GM23248 (cell line): ENCODE data around the gene SLC25A22. TPM values are rescaled to one million over a fixed set of nuclear protein-coding genes. Genes with fewer than 3 reads are reported as not detected.

Experiments used
- DNase-seq: peaks from one replicate; pipeline ENCODE4 v3.0.0-alpha.2; 2015
- H2AFZ ChIP-seq: fragments of 200-600 bp; sonication (generic); 2 replicates; pipeline ENCODE4 v1.6.1; 2016; ENCODE audit warnings: antibody characterized with exemption
- H3F3A ChIP-seq: fragments of 200-600 bp; sonication (generic); 2 replicates; pipeline ENCODE4 v1.6.1; 2016; ENCODE audit warnings: mild to moderate bottlenecking, antibody characterized with exemption, mixed run types; ENCODE audit not compliant: insufficient read depth
- H3K27ac ChIP-seq: fragments of 200-600 bp; sonication (generic); 2 replicates; pipeline ENCODE4 v1.5.1; 2016; ENCODE audit warnings: mild to moderate bottlenecking
- H3K27me3 ChIP-seq: fragments of 200-600 bp; sonication (generic); replicated peaks from 2 replicates; pipeline ENCODE4 v1.6.1; 2016; ENCODE audit warnings: mild to moderate bottlenecking; ENCODE audit not compliant: insufficient read depth
- H3K36me3 ChIP-seq: fragments of 200-600 bp; sonication (generic); 2 replicates; pipeline ENCODE4 v1.6.1; 2016; ENCODE audit warnings: low read depth, mild to moderate bottlenecking
- H3K4me1 ChIP-seq: fragments of 200-600 bp; sonication (generic); 2 replicates; pipeline ENCODE4 v1.6.1; 2016; ENCODE audit warnings: mild to moderate bottlenecking; ENCODE audit not compliant: insufficient read depth
- H3K4me2 ChIP-seq: fragments of 200-600 bp; sonication (generic); one replicate; pipeline ENCODE4 v1.6.1; 2016; ENCODE audit warnings: mild to moderate bottlenecking; ENCODE audit not compliant: unreplicated experiment
- H3K4me3 ChIP-seq: fragments of 200-600 bp; sonication (generic); 2 replicates; pipeline ENCODE4 v1.5.1; 2016; ENCODE audit warnings: mild to moderate bottlenecking
- H3K79me2 ChIP-seq: fragments of 200-600 bp; sonication (generic); 2 replicates; pipeline ENCODE4 v1.6.1; 2016; ENCODE audit warnings: mild to moderate bottlenecking; ENCODE audit not compliant: insufficient read depth
- H3K9ac ChIP-seq: fragments of 200-600 bp; sonication (generic); 2 replicates; pipeline ENCODE4 v1.6.1; 2016; ENCODE audit warnings: mild to moderate bottlenecking
- H3K9me2 ChIP-seq: fragments of 200-600 bp; sonication (generic); 2 replicates; pipeline ENCODE4 v1.6.1; 2016; ENCODE audit warnings: mixed run types, mild to moderate bottlenecking, moderate library complexity; ENCODE audit not compliant: insufficient read depth
- H3K9me3 ChIP-seq: fragments of 200-600 bp; sonication (generic); one replicate; pipeline ENCODE4 v1.6.1; 2017; ENCODE audit warnings: low read depth
- H4K20me1 ChIP-seq: fragments of 200-600 bp; sonication (generic); 2 replicates; pipeline ENCODE4 v1.6.0; 2016; ENCODE audit not compliant: insufficient read depth
- EZH2 ChIP-seq: fragments of 200-600 bp; sonication (generic); IDR thresholded peaks from 2 replicates; pipeline ENCODE4 v1.6.1; 2018; ENCODE audit warnings: antibody characterized with exemption, mild to moderate bottlenecking; ENCODE audit not compliant: insufficient read depth, poor library complexity, severe bottlenecking
- EZH2phosphoT487 ChIP-seq: fragments of 200-600 bp; sonication (generic); IDR thresholded peaks from 2 replicates; pipeline ENCODE4 v1.6.1; 2018; ENCODE audit warnings: antibody characterized with exemption, moderate library complexity, mild to moderate bottlenecking, low read depth; ENCODE audit not compliant: insufficient read depth
- WGBS, 2 experiments: methylation state at CpG; one replicate each; pipeline ENCODE4 v1.1.6; 2015 to 2017; ENCODE audit warnings: low lambda C conversion rate in 2 of 2, low coverage in 1 of 2; ENCODE audit errors: missing lambda C conversion rate in 2 of 2; 5-methylcytosine and 5-hydroxymethylcytosine counted together
- in situ Hi-C: fragments of 300-500 bp; cut with MboI; formaldehyde crosslinking; loops from 2 replicates; pipeline ENCODE4 v1.15.0; 2020
- polyA plus RNA-seq: library from polyadenylated mRNA; unstranded; fragments of >200 nt; fragmentation: Nextera tagmentation; extraction: Ambion mirVana; gene quantifications from 2 replicates; pipeline ENCODE4 v1.2.1, GENCODE V29; 2016
- total RNA-seq: library from RNA; depleted of rRNA; stranded (reverse); fragments of >200 nt; shearing (Covaris generic); gene quantifications from 2 replicates; pipeline ENCODE4 v1.2.3, GENCODE V29; 2014

Gene SLC25A22
- total and polyA plus RNA-seq, 2 experiments from 2014 or later, result 10.5 to 19.4 TPM

- peaks cover 69% of the 10 kb centered on the region for H3K79me2 ChIP-seq
- no peak for DNase-seq
- no peak overlapping the region for H3K4me3 ChIP-seq
- peaks cover 17% of the 10 kb centered on the region; the same call in 1 of the 2 replicates for H3K4me1 ChIP-seq
- H3K9ac ChIP-seq, result no peak overlapping the region
- 90 to 93% methylated on average over 12 to 13 of the region's 14 CpGs for WGBS, 2 experiments
- H3K9me3 ChIP-seq, result no peaks in the 10 kb centered on the region
- H3F3A ChIP-seq, result peaks cover 21% of the 10 kb centered on the region
- peaks cover 17% of the 10 kb centered on the region for H3K36me3 ChIP-seq
- H4K20me1 ChIP-seq, result no peaks in the 10 kb centered on the region
- no peaks in the 10 kb centered on the region for H3K27me3 ChIP-seq
- in situ Hi-C loops, result no loop called here
- H3K27ac ChIP-seq, result no peak overlapping the region
- no peaks in the 10 kb centered on the region for H3K9me2 ChIP-seq
- no peak overlapping the region for H2AFZ ChIP-seq
- no peak overlapping the region for H3K4me2 ChIP-seq
- TF ChIP-seq EZH2 (no peak), EZH2phosphoT487 (no peak)
Measured at GRCh38 chr11:836274-836673, 38.2 kb upstream of the SLC25A22 start.

GRCh38 chr11:834371-835316 lies 36.6 kb upstream of the SLC25A22 start:
- Histone ChIP-seq H3K27ac (peak overlapping the region; percentile 98), H3K36me3 (peaks cover 9% of the 10 kb centered on the region), H3K4me3 (peak overlapping the region; percentile 92), H2AFZ (no peak overlapping the region), H3K27me3 (no peaks in the 10 kb centered on the region), H3K9me3 (no peaks in the 10 kb centered on the region), H3F3A (peaks cover 13% of the 10 kb centered on the region), H4K20me1 (no peaks in the 10 kb centered on the region), H3K9ac (peak overlapping the region; percentile 97), H3K4me1 (peaks cover 15% of the 10 kb centered on the region; the same call in 1 of the 2 replicates), H3K79me2 (peaks cover 52% of the 10 kb centered on the region), H3K9me2 (no peaks in the 10 kb centered on the region), H3K4me2 (peak overlapping the region; percentile 81)
- WGBS, 2 experiments, result 3 to 5% methylated on average over 23 to 24 of the region's 31 CpGs
- TF ChIP-seq EZH2 (no peak), EZH2phosphoT487 (no peak)
- in situ Hi-C loops, result no loop called here
- peak; percentile 92 for DNase-seq

- Histone ChIP-seq H3K9me3 (no peaks in the 10 kb centered on the region), H3K27me3 (no peaks in the 10 kb centered on the region), H2AFZ (no peak overlapping the region), H3K4me3 (peak overlapping the region; percentile 92), H3K9me2 (no peaks in the 10 kb centered on the region), H3K4me1 (peaks cover 14% of the 10 kb centered on the region; the same call in 1 of the 2 replicates), H3K4me2 (peak overlapping the region; percentile 81), H3K79me2 (peaks cover 45% of the 10 kb centered on the region), H3K27ac (peak overlapping the region; percentile 98), H3F3A (peaks cover 8% of the 10 kb centered on the region; the same call in 1 of the 2 replicates), H3K9ac (peak overlapping the region; percentile 97), H4K20me1 (no peaks in the 10 kb centered on the region), H3K36me3 (peaks cover 3% of the 10 kb centered on the region; the same call in 1 of the 2 replicates)
- DNase-seq, result peak; percentile 62
- TF ChIP-seq EZH2, result no peak
- TF ChIP-seq EZH2phosphoT487, result no peak
- in situ Hi-C loops, result no loop called here
- 2 to 5% methylated on average over 8 to 9 of the region's 9 CpGs for WGBS, 2 experiments
Measured at GRCh38 chr11:833849-834311, 35.8 kb upstream of the SLC25A22 start.

- Histone ChIP-seq H3K9ac (peak overlapping the region; percentile 97), H3F3A (peaks cover 8% of the 10 kb centered on the region; the same call in 1 of the 2 replicates), H3K9me2 (no peaks in the 10 kb centered on the region), H4K20me1 (no peaks in the 10 kb centered on the region), H3K27ac (peak overlapping the region; percentile 98), H3K4me1 (peaks cover 14% of the 10 kb centered on the region; the same call in 1 of the 2 replicates), H3K4me2 (peak overlapping the region; percentile 81), H3K36me3 (no peaks in the 10 kb centered on the region), H3K4me3 (peak overlapping the region; percentile 92), H2AFZ (no peak overlapping the region), H3K9me3 (no peaks in the 10 kb centered on the region), H3K79me2 (peaks cover 44% of the 10 kb centered on the region), H3K27me3 (no peaks in the 10 kb centered on the region)
- 1% methylated on average over 25 to 32 of the region's 55 CpGs for WGBS, 2 experiments
- no peak for TF ChIP-seq EZH2phosphoT487
- no peak for TF ChIP-seq EZH2
- in situ Hi-C loops, result no loop called here
- peak; percentile 85 for DNase-seq
Measured at GRCh38 chr11:833114-833791, 35.2 kb upstream of the SLC25A22 start.
